Measurements from ENCODE around the gene FCER2.
"Not testable (repeated sequence)": the region's sequence is repeated elsewhere in the genome, so short reads cannot be mapped to it uniquely, and the experiment has no call there.

FCER2 gene

GRCh38 chr19:7701654-7702457, at the start of gene FCER2:
Gene FCER2, minus strand, starts transcription at chr19:7702131. Its CDS starts 2,371 bp downstream, at chr19:7699760.
- no peak for DNase-seq

GRCh38 chr19:7751157-7751783, 49.3 kb upstream of the FCER2 start:
- DNase-seq, result no peak

- DNase-seq, result no peak
Observed at GRCh38 chr19:7748756-7749155, 46.8 kb upstream of the FCER2 start.

GRCh38 chr19:7748171-7748570, 46.2 kb upstream of the FCER2 start:
- no peak for DNase-seq

- DNase-seq, result no peak
Observed at GRCh38 chr19:7746903-7747884, 45.3 kb upstream of the FCER2 start, which contains the start of gene CD209. Gene CD209, minus strand, starts transcription at chr19:7747534. Its CDS starts 23 bp downstream, at chr19:7747511.

- DNase-seq, result not testable (repeated sequence)
Observed at GRCh38 chr19:7746306-7746705, 44.4 kb upstream of the FCER2 start.

- no peak for DNase-seq
Observed at GRCh38 chr19:7744871-7745650, 43.1 kb upstream of the FCER2 start.

- no peak for DNase-seq
Observed at GRCh38 chr19:7744199-7744786, 42.4 kb upstream of the FCER2 start.

- DNase-seq, result no peak
Observed at GRCh38 chr19:7743425-7743841, 41.5 kb upstream of the FCER2 start.

GRCh38 chr19:7742991-7743390, 41.1 kb upstream of the FCER2 start:
- DNase-seq, result no peak

GRCh38 chr19:7742575-7742974, 40.6 kb upstream of the FCER2 start:
- no peak for DNase-seq

GRCh38 chr19:7740682-7741054, 38.7 kb upstream of the FCER2 start:
- no peak for DNase-seq

GRCh38 chr19:7739801-7740681, 38.1 kb upstream of the FCER2 start:
- no peak for DNase-seq

GRCh38 chr19:7739211-7739755, 37.4 kb upstream of the FCER2 start:
- DNase-seq, result no peak

GRCh38 chr19:7738023-7738422, 36.1 kb upstream of the FCER2 start:
- DNase-seq, result no peak

GRCh38 chr19:7737215-7737614, 35.3 kb upstream of the FCER2 start:
- no peak for DNase-seq

GRCh38 chr19:7736148-7736547, 34.2 kb upstream of the FCER2 start:
- DNase-seq, result no peak

GRCh38 chr19:7734220-7735203, 32.6 kb upstream of the FCER2 start:
- no peak for DNase-seq

GRCh38 chr19:7733376-7733775, 31.4 kb upstream of the FCER2 start:
- no peak for DNase-seq
